Spleen (tissue), 11 donors: ENCODE measurements around the gene REXO4. TPM values are rescaled to one million over a fixed set of nuclear protein-coding genes. Genes with fewer than 3 reads are reported as not detected.

ENCODE experiments used
- DNase-seq: peaks from one replicate; pipeline ENCODE4 v3.0.0-alpha.2; 2020
- H3K27ac ChIP-seq, 8 donors: fragments of 200-600 bp; sonication (generic) in 7 of 8; 1 replicate in 4 of 8; 2 replicates in 4 of 8; pipeline versions ENCODE4 v1.5.0 to v1.8.0; 2016 to 2021; ENCODE audit warnings: inconsistent platforms in 4 of 8, mild to moderate bottlenecking in 4 of 8, moderate library complexity in 1 of 8
- H3K27me3 ChIP-seq, 7 donors: fragments of 200-600 bp; sonication (generic) in 6 of 7; replicated peaks in 1 of 7; 1 replicate in 4 of 7; 2 replicates in 3 of 7; pipeline versions ENCODE4 v1.5.0 to v1.8.0; 2016 to 2021; ENCODE audit warnings: inconsistent platforms in 3 of 7, mild to moderate bottlenecking in 1 of 7
- H3K36me3 ChIP-seq, 6 donors: fragments of 200-600 bp; sonication (generic) in 5 of 6; 1 replicate in 4 of 6; 2 replicates in 2 of 6; pipeline versions ENCODE4 v1.5.0 to v1.8.0; 2016 to 2021; ENCODE audit warnings: inconsistent platforms in 2 of 6
- H3K4me1 ChIP-seq, 6 donors: fragments of 200-600 bp; sonication (generic) in 5 of 6; 1 replicate in 3 of 6; 2 replicates in 3 of 6; pipeline versions ENCODE4 v1.5.0 to v1.8.0; 2016 to 2021; ENCODE audit warnings: inconsistent platforms in 3 of 6
- H3K4me3 ChIP-seq, 8 donors: fragments of 200-600 bp; sonication (generic) in 7 of 8; 1 replicate in 4 of 8; 2 replicates in 4 of 8; pipeline versions ENCODE4 v1.5.0 to v1.8.0; 2016 to 2021; ENCODE audit warnings: inconsistent platforms in 4 of 8, mild to moderate bottlenecking in 4 of 8, moderate library complexity in 2 of 8
- H3K9me3 ChIP-seq, 8 donors: fragments of 200-600 bp; sonication (generic) in 7 of 8; 1 replicate in 4 of 8; 2 replicates in 4 of 8; pipeline versions ENCODE4 v1.5.0 to v1.8.0; 2016 to 2021; ENCODE audit warnings: inconsistent platforms in 4 of 8
- POLR2A ChIP-seq, 3 donors: fragments of 450-650 bp; IDR thresholded peaks; one replicate each; pipeline ENCODE4 v1.5.1; 2017; ENCODE audit warnings: antibody characterized with exemption in 3 of 3, mild to moderate bottlenecking in 1 of 3
- POLR2AphosphoS5 ChIP-seq, 3 donors: sonication (generic); formaldehyde crosslinking; IDR thresholded peaks; one replicate each; pipeline ENCODE4 v1.5.1; 2017; ENCODE audit warnings: antibody characterized with exemption in 3 of 3
- WGBS, 5 donors: extraction: QIAGEN DNeasy Blood & Tissue Kit in 3 of 5; methylation state at CpG; one replicate each; pipeline versions ENCODE4 v1.1.5 to v1.1.7; 2013 to 2018; 5-methylcytosine and 5-hydroxymethylcytosine counted together
- intact Hi-C: fragments of 100-400 bp; cut with DNase I; formaldehyde crosslinking; loops from one replicate; pipeline ENCODE4 v1.15.0; 2023; ENCODE audit warnings: low total_unique reads
- polyA plus RNA-seq, 3 donors: library from polyadenylated mRNA; stranded (reverse); fragments of 200-250 nt; gene quantifications; one replicate each; pipeline ENCODE4 v1.2.1, GENCODE V29; 2013
- total RNA-seq, 7 donors: library from RNA; depleted of rRNA in 3 of 7; stranded (reverse); fragments of >200 nt in 3 of 7; fragmentation: NEBNext Ultra II Directional in 4 of 7; extraction: Animal tissue kit (Norgen Biotek cat#: 25700) in 4 of 7; gene quantifications; one replicate each; pipeline versions ENCODE4 v1.1.0 to v1.2.1, GENCODE V29; 2016 to 2021
- TF ChIP-seq, protein P1 (sequence below), 11 experiments: fragments of 200-600 bp in 7 of 11; fragments of 450-650 bp in 4 of 11; sonication (generic) in 4 of 11; IDR thresholded peaks in 8 of 11; conservative IDR thresholded peaks in 3 of 11; 1 replicate in 7 of 11; 2 replicates in 4 of 11; pipeline versions ENCODE4 v1.4.0 to v1.8.0; 2016 to 2021; ENCODE audit warnings: antibody characterized with exemption in 11 of 11, inconsistent platforms in 4 of 11, mild to moderate bottlenecking in 1 of 11
- donor health status: healthy with polysubstance abuse.
- donor health status: DM: no; HTN: no; CAD: no; lungs with moderate emphysema.
- donor health status: DM: no; HTN: no; CAD: no.
- donor health status: Bipolar disorder and iron deficiency.
- donor health status: healthy.
- donor health status: DM: no; HTN: no; CAD: no.
- donor health status: DM: yes; HTN: yes; CAD: no.

Gene REXO4
- total and polyA plus RNA-seq, 10 donors, result 20.0 to 25.8 (median 22.6) TPM

DNA sequence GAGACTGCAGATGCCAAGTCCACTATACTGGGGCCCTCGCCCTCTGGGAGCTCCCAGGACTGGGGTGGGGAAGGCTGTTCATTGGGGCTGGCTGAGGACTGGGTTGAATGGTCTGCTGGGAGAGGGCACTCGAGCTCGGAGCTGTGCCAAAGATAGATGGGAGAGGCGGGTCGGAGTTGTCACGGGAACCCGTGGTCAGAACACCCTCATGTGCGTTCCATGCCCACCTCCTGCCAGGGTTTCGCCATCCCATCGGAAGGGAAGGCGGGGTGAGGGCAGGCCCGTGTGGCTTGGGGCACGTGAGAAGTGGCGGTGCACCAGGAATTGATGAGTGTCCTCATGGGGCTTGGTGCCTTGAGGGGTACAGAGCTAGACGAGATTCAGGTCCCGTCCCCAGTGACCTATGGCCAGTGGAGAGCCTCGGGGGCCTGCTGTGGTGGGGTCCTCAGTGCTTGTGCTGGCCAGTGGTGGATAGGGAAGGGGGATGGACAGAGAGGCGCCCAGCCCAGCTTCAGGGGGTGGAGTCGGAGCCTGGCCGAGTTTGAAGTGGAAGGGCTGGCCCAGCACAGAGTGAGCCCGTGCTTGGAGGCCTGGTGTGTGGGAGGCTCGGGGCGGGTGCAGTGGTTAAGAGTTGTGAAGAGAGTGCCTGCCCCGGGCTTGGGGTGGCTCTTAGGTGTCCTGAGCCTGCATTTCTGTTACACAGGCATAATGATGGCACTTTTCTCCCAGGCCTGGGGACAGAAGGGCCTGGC lies 46.2 kb upstream of the REXO4 start:
- H3K27me3 ChIP-seq, result no peaks in the 10 kb centered on the region
- peaks cover 7 to 42% (median 31%) of the 10 kb centered on the region in 6 donors for H3K4me1 ChIP-seq
- no peak overlapping the region for H3K27ac ChIP-seq
- intact Hi-C loops, result no loop called here
- no peaks in the 10 kb centered on the region for H3K9me3 ChIP-seq
- no peak for DNase-seq
- TF ChIP-seq, protein P1, sequence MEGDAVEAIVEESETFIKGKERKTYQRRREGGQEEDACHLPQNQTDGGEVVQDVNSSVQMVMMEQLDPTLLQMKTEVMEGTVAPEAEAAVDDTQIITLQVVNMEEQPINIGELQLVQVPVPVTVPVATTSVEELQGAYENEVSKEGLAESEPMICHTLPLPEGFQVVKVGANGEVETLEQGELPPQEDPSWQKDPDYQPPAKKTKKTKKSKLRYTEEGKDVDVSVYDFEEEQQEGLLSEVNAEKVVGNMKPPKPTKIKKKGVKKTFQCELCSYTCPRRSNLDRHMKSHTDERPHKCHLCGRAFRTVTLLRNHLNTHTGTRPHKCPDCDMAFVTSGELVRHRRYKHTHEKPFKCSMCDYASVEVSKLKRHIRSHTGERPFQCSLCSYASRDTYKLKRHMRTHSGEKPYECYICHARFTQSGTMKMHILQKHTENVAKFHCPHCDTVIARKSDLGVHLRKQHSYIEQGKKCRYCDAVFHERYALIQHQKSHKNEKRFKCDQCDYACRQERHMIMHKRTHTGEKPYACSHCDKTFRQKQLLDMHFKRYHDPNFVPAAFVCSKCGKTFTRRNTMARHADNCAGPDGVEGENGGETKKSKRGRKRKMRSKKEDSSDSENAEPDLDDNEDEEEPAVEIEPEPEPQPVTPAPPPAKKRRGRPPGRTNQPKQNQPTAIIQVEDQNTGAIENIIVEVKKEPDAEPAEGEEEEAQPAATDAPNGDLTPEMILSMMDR (IDR thresholded peaks at IDR 0.05 in 8 of 11, conservative IDR thresholded peaks at IDR 0.05 in 3 of 11), result no peak
- TF ChIP-seq POLR2AphosphoS5 (IDR thresholded peaks at IDR 0.05) (peak in 2 of 3 donors; percentile 10 to 30), POLR2A (IDR thresholded peaks at IDR 0.05) (no peak)
- peaks cover 0 to 21% (median 3%) of the 10 kb centered on the region in 6 donors for H3K36me3 ChIP-seq
- WGBS, 5 donors, result 75 to 88% (median 80%) methylated on average over 23 to 24 of the region's 24 CpGs
- no peak overlapping the region for H3K4me3 ChIP-seq

DNA sequence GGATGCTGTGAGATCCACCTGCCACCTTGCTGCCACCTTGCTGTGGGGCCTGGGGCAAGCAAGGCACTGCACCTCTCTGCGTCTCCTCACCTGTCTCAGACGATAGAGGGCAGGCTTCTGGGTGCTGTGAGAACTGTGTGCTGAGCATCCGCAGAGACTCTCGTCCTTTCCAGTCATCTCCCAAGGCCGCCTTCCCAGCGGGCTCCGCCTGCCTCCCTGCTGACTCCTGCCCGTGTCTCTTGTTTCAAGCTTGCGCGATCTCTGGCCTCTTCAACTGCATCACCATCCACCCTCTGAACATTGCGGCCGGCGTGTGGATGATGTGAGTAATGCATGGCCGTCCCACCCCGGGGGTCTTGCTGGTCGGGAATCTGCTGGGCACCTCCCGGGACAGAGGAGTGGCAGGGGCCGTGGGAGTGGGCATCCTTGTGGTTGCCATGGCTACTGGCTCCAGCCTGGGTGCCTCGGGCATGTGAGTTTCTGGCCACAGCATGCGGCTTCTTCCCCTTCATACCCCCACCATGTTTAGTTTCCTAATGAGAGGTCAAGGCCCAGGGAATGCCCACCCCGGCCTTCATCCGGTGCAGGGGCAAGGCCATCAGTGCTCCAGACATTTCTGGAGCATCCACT lies 45.5 kb upstream of the REXO4 start:
- no peaks in the 10 kb centered on the region for H3K27me3 ChIP-seq
- peaks cover 0 to 14% (median 0%) of the 10 kb centered on the region in 6 donors for H3K36me3 ChIP-seq
- intact Hi-C loops, result no loop called here
- H3K9me3 ChIP-seq, result no peaks in the 10 kb centered on the region
- H3K27ac ChIP-seq, result no peak overlapping the region
- no peak overlapping the region for H3K4me3 ChIP-seq
- H3K4me1 ChIP-seq, result peaks cover 7 to 48% (median 37%) of the 10 kb centered on the region in 6 donors
- peak in 1 of 3 donors; percentile 10 for TF ChIP-seq POLR2AphosphoS5 (IDR thresholded peaks at IDR 0.05)
- TF ChIP-seq, protein P1 (IDR thresholded peaks at IDR 0.05 in 8 of 11, conservative IDR thresholded peaks at IDR 0.05 in 3 of 11), result peak in 2 of 11 experiments; percentile 17 to 23
- TF ChIP-seq POLR2A (IDR thresholded peaks at IDR 0.05), result no peak
- 88 to 91% (median 90%) methylated on average over 21 to 22 of the region's 22 CpGs for WGBS, 5 donors
- DNase-seq, result no peak

DNA sequence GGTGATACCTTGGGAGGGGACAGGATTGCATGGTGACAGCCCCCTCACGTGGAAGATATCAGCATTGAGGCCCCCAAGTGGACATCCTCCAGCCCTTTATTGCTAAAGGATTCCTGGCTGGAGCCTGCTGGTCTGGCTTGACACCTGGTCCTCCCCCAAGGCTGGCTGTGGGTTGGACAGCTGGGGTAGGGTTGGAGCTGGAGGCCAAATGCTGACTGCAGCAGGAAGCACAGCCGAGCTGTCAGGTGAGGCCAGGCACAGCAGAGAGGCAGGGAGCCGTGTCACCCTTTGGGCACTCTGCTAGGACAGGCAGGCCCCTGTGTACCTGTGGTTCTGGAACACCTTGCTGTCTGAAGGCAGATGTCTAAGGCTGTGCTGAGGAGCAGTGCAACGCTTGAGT lies 44.2 kb upstream of the REXO4 start:
- WGBS, 5 donors, result 76 to 96% (median 79%) methylated on average over 4 of the region's 4 CpGs
- peaks cover 0 to 14% (median 0%) of the 10 kb centered on the region in 6 donors for H3K36me3 ChIP-seq
- DNase-seq, result no peak
- no peaks in the 10 kb centered on the region for H3K9me3 ChIP-seq
- TF ChIP-seq POLR2AphosphoS5 (IDR thresholded peaks at IDR 0.05) (peak in 2 of 3 donors; percentile 15 to 17), POLR2A (IDR thresholded peaks at IDR 0.05) (no peak)
- TF ChIP-seq, protein P1 (IDR thresholded peaks at IDR 0.05 in 8 of 11, conservative IDR thresholded peaks at IDR 0.05 in 3 of 11), result no peak
- no peak overlapping the region for H3K4me3 ChIP-seq
- H3K27me3 ChIP-seq, result no peaks in the 10 kb centered on the region
- intact Hi-C loops, result no loop called here
- peak overlapping the region in 1 of 8 donors; percentile 97 for H3K27ac ChIP-seq
- peaks cover 7 to 48% (median 37%) of the 10 kb centered on the region in 6 donors for H3K4me1 ChIP-seq
